ENCODE data around the gene DLG2.

DNA sequence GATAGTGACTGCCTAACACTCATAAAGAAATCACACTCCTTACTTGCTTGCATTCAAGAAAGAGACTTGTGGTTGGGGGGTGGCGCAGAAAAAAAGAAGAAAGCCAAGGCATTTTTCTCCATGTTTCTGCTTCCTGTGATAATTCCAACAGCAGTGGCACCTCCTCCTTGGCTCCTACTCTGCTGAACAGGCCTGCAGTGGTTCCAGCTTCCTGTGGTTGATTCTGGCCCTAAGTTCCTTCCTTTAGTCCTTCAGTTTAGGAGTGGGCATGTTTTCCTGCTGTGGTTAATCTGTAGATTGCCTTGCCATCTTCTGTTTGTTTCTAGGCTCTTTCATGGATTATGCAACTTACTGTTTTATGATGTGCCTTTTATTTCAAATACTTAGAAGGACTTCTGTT lies 940.4 kb downstream of the DLG2 start:
- TF ChIP-seq, protein P1, sequence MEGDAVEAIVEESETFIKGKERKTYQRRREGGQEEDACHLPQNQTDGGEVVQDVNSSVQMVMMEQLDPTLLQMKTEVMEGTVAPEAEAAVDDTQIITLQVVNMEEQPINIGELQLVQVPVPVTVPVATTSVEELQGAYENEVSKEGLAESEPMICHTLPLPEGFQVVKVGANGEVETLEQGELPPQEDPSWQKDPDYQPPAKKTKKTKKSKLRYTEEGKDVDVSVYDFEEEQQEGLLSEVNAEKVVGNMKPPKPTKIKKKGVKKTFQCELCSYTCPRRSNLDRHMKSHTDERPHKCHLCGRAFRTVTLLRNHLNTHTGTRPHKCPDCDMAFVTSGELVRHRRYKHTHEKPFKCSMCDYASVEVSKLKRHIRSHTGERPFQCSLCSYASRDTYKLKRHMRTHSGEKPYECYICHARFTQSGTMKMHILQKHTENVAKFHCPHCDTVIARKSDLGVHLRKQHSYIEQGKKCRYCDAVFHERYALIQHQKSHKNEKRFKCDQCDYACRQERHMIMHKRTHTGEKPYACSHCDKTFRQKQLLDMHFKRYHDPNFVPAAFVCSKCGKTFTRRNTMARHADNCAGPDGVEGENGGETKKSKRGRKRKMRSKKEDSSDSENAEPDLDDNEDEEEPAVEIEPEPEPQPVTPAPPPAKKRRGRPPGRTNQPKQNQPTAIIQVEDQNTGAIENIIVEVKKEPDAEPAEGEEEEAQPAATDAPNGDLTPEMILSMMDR (conservative IDR thresholded peaks at IDR 0.05 in 1 of 2, IDR thresholded peaks at IDR 0.05 in 1 of 2; ENCODE audit: extremely low read depth in 1 of 2, insufficient read depth in 1 of 2, low read depth in 1 of 2, low read length in 2 of 2) = no peak
- TF ChIP-seq EZH2 (IDR thresholded peaks at IDR 0.05; ENCODE audit: borderline replicate concordance, low read length) = no peak
